H1 (cell line): ENCODE measurements around the gene SHTN1. TPM values are rescaled to one million over a fixed set of nuclear protein-coding genes. Genes with fewer than 3 reads are reported as not detected.

Source experiments
- CTCF ChIA-PET: fragments of 300-600 bp; sonication (Branson Sonifier 250); formaldehyde crosslinking; loops from one replicate; lab custom pipeline; 2021; ENCODE audit not compliant: partially characterized antibody; lab: Charles Lee
- POLR2A ChIA-PET: fragments of 300-600 bp; sonication (Branson Sonifier 250); formaldehyde crosslinking; loops from one replicate; lab custom pipeline; 2021; ENCODE audit warnings: inconsistent platforms; ENCODE audit not compliant: partially characterized antibody; lab: Charles Lee
- DNase-seq, 2 experiments: peaks; one replicate each; pipeline versions ENCODE4 v3.0.0 to v3.0.0-alpha.2; 2010 to 2022; ENCODE audit warnings: low spot score in 2 of 2, low read depth in 1 of 2, mixed read lengths in 1 of 2
- FAIRE-seq: peaks from 2 replicates; lab custom pipeline; 2011; peaks lifted over from hg19 to GRCh38; lab: Jason Lieb, UNC
- H2AFZ ChIP-seq: 2 replicates; pipeline ENCODE4 v1.8.1; 2012; ENCODE audit warnings: low read length, inconsistent platforms
- H2AK5ac ChIP-seq: 2 replicates; pipeline ENCODE4 v1.6.1; 2013; ENCODE audit warnings: low read depth, low read length
- H2BK120ac ChIP-seq: replicated peaks from 2 replicates; pipeline ENCODE3; 2013; ENCODE audit warnings: low read depth, low read length, inconsistent platforms
- H2BK12ac ChIP-seq: 2 replicates; pipeline ENCODE4 v1.6.1; 2013; ENCODE audit warnings: low read depth, low read length
- H2BK15ac ChIP-seq: 2 replicates; pipeline ENCODE4 v1.6.1; 2013; ENCODE audit warnings: low read length
- H2BK20ac ChIP-seq: 2 replicates; pipeline ENCODE4 v1.6.1; 2013; ENCODE audit warnings: low read length
- H2BK5ac ChIP-seq: 2 replicates; pipeline ENCODE4 v1.6.1; 2013; ENCODE audit warnings: low read depth, low read length
- H3K14ac ChIP-seq: 2 replicates; pipeline ENCODE4 v1.6.1; 2013; ENCODE audit warnings: inconsistent platforms; ENCODE audit not compliant: insufficient read length
- H3K18ac ChIP-seq: 2 replicates; pipeline ENCODE4 v1.6.1; 2013; ENCODE audit warnings: low read length; ENCODE audit errors: extremely low read depth
- H3K23ac ChIP-seq: 2 replicates; pipeline ENCODE4 v1.6.1; 2013; ENCODE audit warnings: inconsistent platforms; ENCODE audit not compliant: insufficient read length
- H3K23me2 ChIP-seq: 2 replicates; pipeline ENCODE4 v1.6.1; 2013; ENCODE audit warnings: low read depth, low read length
- H3K27ac ChIP-seq: 2 replicates; pipeline ENCODE4 v1.6.1; 2011; ENCODE audit warnings: low read depth, low read length, inconsistent platforms
- H3K27me3 ChIP-seq, 4 experiments: replicated peaks in 1 of 4; 1 replicate in 1 of 4; 2 replicates in 3 of 4; pipeline versions ENCODE4 v1.6.1 to v1.8.1; 2011 to 2013; ENCODE audit warnings: low read length in 3 of 4, mild to moderate bottlenecking in 3 of 4, inconsistent platforms in 2 of 4, mixed read lengths in 2 of 4, moderate library complexity in 1 of 4; ENCODE audit not compliant: control insufficient read depth in 3 of 4, insufficient read depth in 3 of 4; ENCODE audit errors: extremely low read depth in 1 of 4
- H3K36me3 ChIP-seq, 4 experiments: 2 replicates each; pipeline versions ENCODE4 v1.6.1 to v1.8.1; 2011 to 2013; ENCODE audit warnings: mild to moderate bottlenecking in 4 of 4, low read length in 3 of 4, moderate library complexity in 2 of 4, control low read depth in 1 of 4, inconsistent platforms in 1 of 4; ENCODE audit not compliant: insufficient read depth in 4 of 4, control insufficient read depth in 2 of 4
- H3K4ac ChIP-seq: replicated peaks from 2 replicates; pipeline ENCODE3; 2013; ENCODE audit warnings: low read length, low read depth, mixed read lengths, inconsistent platforms; ENCODE audit not compliant: insufficient read length
- H3K4me1 ChIP-seq, 4 experiments: replicated peaks in 1 of 4; 1 replicate in 1 of 4; 2 replicates in 3 of 4; pipeline versions ENCODE4 v1.6.1 to v1.8.1; 2011 to 2013; ENCODE audit warnings: low read length in 3 of 4, inconsistent platforms in 2 of 4, mixed read lengths in 1 of 4; ENCODE audit not compliant: insufficient read depth in 4 of 4, control insufficient read depth in 3 of 4
- H3K4me2 ChIP-seq, 2 experiments: 2 replicates each; pipeline versions ENCODE4 v1.6.1 to v1.8.1; 2011 to 2013; ENCODE audit warnings: low read depth in 2 of 2, low read length in 2 of 2, control low read depth in 1 of 2, inconsistent platforms in 1 of 2, mild to moderate bottlenecking in 1 of 2; ENCODE audit not compliant: insufficient read depth in 1 of 2
- H3K4me3 ChIP-seq, 4 experiments: fragments of 200-600, 300-600 bp in 1 of 4; sonication (generic), shearing (Covaris generic), sonication (Bioruptor Twin) in 1 of 4; 2 replicates each; pipeline versions ENCODE4 v1.5.1 to v1.8.1; 2011 to 2016; ENCODE audit warnings: low read length in 4 of 4, low read depth in 3 of 4, control low read depth in 2 of 4, inconsistent platforms in 2 of 4, mild to moderate bottlenecking in 2 of 4, mixed read lengths in 1 of 4, moderate library complexity in 1 of 4; ENCODE audit not compliant: insufficient read depth in 2 of 4; ENCODE audit errors: extremely low read depth in 1 of 4
- H3K56ac ChIP-seq: replicated peaks from 2 replicates; pipeline ENCODE3; 2013; ENCODE audit warnings: low read depth, mild to moderate bottlenecking, mixed read lengths, low read length, inconsistent platforms; ENCODE audit not compliant: insufficient read length
- H3K79me1 ChIP-seq: 2 replicates; pipeline ENCODE4 v1.6.1; 2013; ENCODE audit warnings: low read depth, low read length, control low read depth
- H3K79me2 ChIP-seq, 2 experiments: 2 replicates each; pipeline versions ENCODE4 v1.6.1 to v1.8.1; 2012 to 2013; ENCODE audit warnings: low read length in 2 of 2, mild to moderate bottlenecking in 2 of 2, inconsistent platforms in 1 of 2; ENCODE audit not compliant: insufficient read depth in 2 of 2, control insufficient read depth in 1 of 2
- H3K9ac ChIP-seq, 4 experiments: replicated peaks in 1 of 4; 1 replicate in 1 of 4; 2 replicates in 3 of 4; pipeline versions ENCODE4 v1.6.1 to v1.8.1; 2011 to 2013; ENCODE audit warnings: low read depth in 3 of 4, low read length in 3 of 4, control low read depth in 2 of 4, mild to moderate bottlenecking in 2 of 4, moderate library complexity in 2 of 4, inconsistent platforms in 1 of 4; ENCODE audit errors: extremely low read depth in 1 of 4
- H3K9me3 ChIP-seq, 2 experiments: 2 replicates each; pipeline versions ENCODE4 v1.6.1 to v1.8.1; 2012 to 2013; ENCODE audit warnings: mild to moderate bottlenecking in 2 of 2, moderate library complexity in 2 of 2, control low read depth in 1 of 2, inconsistent platforms in 1 of 2, low read depth in 1 of 2, low read length in 1 of 2, mixed read lengths in 1 of 2; ENCODE audit not compliant: insufficient read depth in 2 of 2
- H4K20me1 ChIP-seq, 2 experiments: replicated peaks in 1 of 2; 2 replicates each; pipeline versions ENCODE3 to v1.8.1; 2011 to 2013; ENCODE audit warnings: inconsistent platforms in 2 of 2, low read length in 2 of 2, mild to moderate bottlenecking in 1 of 2; ENCODE audit not compliant: insufficient read depth in 2 of 2, control insufficient read depth in 1 of 2
- H4K5ac ChIP-seq: 2 replicates; pipeline ENCODE4 v1.6.1; 2013; ENCODE audit warnings: low read length, low read depth, mixed read lengths, inconsistent platforms; ENCODE audit not compliant: insufficient read length
- H4K8ac ChIP-seq: 2 replicates; pipeline ENCODE4 v1.8.0; 2013; ENCODE audit warnings: mild to moderate bottlenecking, moderate library complexity, low read length, inconsistent platforms; ENCODE audit not compliant: insufficient read depth; ENCODE audit errors: extremely low read depth
- H4K91ac ChIP-seq: replicated peaks from 2 replicates; pipeline ENCODE3; 2013; ENCODE audit warnings: low read length, mixed read lengths, inconsistent platforms; ENCODE audit not compliant: insufficient read length
- SP4 ChIP-seq: IDR thresholded peaks from 2 replicates; pipeline ENCODE4 v1.6.1; 2012; ENCODE audit warnings: low read length, inconsistent platforms
- WGBS, 2 experiments: shearing (Covaris generic) in 1 of 2; methylation state at CpG; one replicate each; pipeline versions ENCODE4 v1.1.6 to v1.1.7; 2013 to 2015; ENCODE audit warnings: low lambda C conversion rate in 2 of 2, mixed read lengths in 2 of 2, inconsistent platforms in 1 of 2, low coverage in 1 of 2, missing lambda C conversion rate in 1 of 2; ENCODE audit not compliant: insufficient replicate concordance in 2 of 2, insufficient coverage in 1 of 2, insufficient read length in 1 of 2; ENCODE audit errors: extremely low coverage in 1 of 2, missing lambda C conversion rate in 1 of 2; 5-methylcytosine and 5-hydroxymethylcytosine counted together
- polyA plus RNA-seq, 7 experiments: library from polyadenylated mRNA; depleted of rRNA in 3 of 7; stranded (reverse) in 5 of 7; unstranded in 2 of 7; fragments of >200 nt in 5 of 7; fragments of 200-250 nt in 2 of 7; gene quantifications; 1 replicate in 5 of 7; 2 replicates in 1 of 7; 4 replicates in 1 of 7; pipeline versions ENCODE4 v1.2.1 to v1.2.3, GENCODE V29; 2011 to 2013; ENCODE audit warnings: missing spikeins in 2 of 7, mixed read lengths in 2 of 7
- total RNA-seq: library from RNA; stranded (reverse); fragmentation: NEBNext Ultra II Directional; extraction: Animal tissue kit (Norgen Biotek cat#: 25700); gene quantifications from 2 replicates; pipeline ENCODE4 v1.2.1, GENCODE V29; 2021

The SHTN1 gene
- total and polyA plus RNA-seq, 2 of the 8 experiments (the other 6 are each of a cell fraction or from before 2014, with no cell fraction given): 3.3 to 12.7 TPM

DNA sequence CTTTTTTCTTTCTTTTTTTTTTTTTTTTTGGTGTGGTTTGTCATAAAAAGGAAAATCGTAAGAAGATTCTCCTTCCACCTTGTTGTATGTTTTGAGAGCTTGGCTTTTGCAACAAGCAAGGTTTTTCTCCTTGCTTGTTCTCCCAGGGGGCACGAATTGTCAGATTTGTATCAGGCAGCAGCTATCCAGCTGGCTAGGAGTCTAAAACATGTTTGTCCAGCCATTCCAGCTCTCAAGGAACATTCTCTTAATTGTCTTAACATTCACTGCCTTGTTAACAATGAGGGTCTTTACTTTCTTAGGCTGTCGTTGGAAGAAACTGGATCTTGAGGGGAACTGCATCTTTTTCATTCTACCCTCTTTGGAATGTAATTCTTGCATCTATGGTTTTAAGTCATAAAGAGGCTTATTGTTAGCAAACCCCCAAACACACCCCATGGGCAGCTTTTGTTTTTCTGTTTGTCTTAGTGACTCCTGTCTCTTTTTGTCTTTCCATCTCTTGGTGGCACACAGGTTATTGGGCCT, 14.6 kb downstream of the SHTN1 start:
- no peak overlapping the region for H3K14ac ChIP-seq
- H4K8ac ChIP-seq: no peak overlapping the region
- 0 out of 4 replicates have a peak overlapping the region, but pooled peaks of 1 of the 2 experiments have one; percentile 13 for H3K4me2 ChIP-seq
- no peak overlapping the region for H2BK5ac ChIP-seq
- no peak overlapping the region; the same call in 1 of the 2 replicates for H3K18ac ChIP-seq
- no peak overlapping the region for H3K4ac ChIP-seq
- no peaks in the 10 kb centered on the region for H3K79me2 ChIP-seq
- H3K36me3 ChIP-seq: no peaks in the 10 kb centered on the region
- no peak overlapping the region for H2BK20ac ChIP-seq
- no peak overlapping the region for H4K5ac ChIP-seq
- WGBS, 2 experiments: 63% methylated on average over 3 of the region's 3 CpGs; no CpG with 5 or more reads in 1 of the 2 experiments
- H4K91ac ChIP-seq: peak overlapping the region; percentile 22
- peaks cover 4 to 10% (median 5%) of the 10 kb centered on the region in 4 experiments; a peak in 4 of 7 replicates for H3K4me1 ChIP-seq
- H2BK15ac ChIP-seq: no peak overlapping the region
- no peak overlapping the region for H3K56ac ChIP-seq
- H3K9ac ChIP-seq: no peak overlapping the region
- no peak overlapping the region for H2AK5ac ChIP-seq
- no peaks in the 10 kb centered on the region for H3K23me2 ChIP-seq
- DNase-seq (no peak), FAIRE-seq (no peak)
- H2AFZ ChIP-seq: no peak overlapping the region
- ChIA-PET CTCF (interaction anchor here (1.3 to 2.3 kb wide), 4 partner anchors 8 to 185 kb away, joined by 4 to 10 read pairs (median 5); no protein-coding TSS in a partner anchor), POLR2A (interaction anchor here (0.7 kb wide), 1 partner anchor 15 kb away, joined by 3 read pairs; no protein-coding TSS in a partner anchor)
- H3K79me1 ChIP-seq: no peaks in the 10 kb centered on the region; the same call in 1 of the 2 replicates
- no peak overlapping the region for H3K4me3 ChIP-seq
- H3K9me3 ChIP-seq: no peaks in the 10 kb centered on the region
- H3K23ac ChIP-seq: no peak overlapping the region
- H2BK12ac ChIP-seq: no peak overlapping the region
- peaks cover 0 to 3% (median 0%) of the 10 kb centered on the region in 4 experiments; a peak in 1 of 7 replicates for H3K27me3 ChIP-seq
- H2BK120ac ChIP-seq: no peak overlapping the region
- no peak overlapping the region for H3K27ac ChIP-seq
- H4K20me1 ChIP-seq: no peaks in the 10 kb centered on the region
- no peak for TF ChIP-seq SP4
